Measurements from ENCODE around the gene MLST8.
A peak's percentile ranks its signal among the peaks of the same experiment; 100 is the strongest.

MLST8 gene

DNA sequence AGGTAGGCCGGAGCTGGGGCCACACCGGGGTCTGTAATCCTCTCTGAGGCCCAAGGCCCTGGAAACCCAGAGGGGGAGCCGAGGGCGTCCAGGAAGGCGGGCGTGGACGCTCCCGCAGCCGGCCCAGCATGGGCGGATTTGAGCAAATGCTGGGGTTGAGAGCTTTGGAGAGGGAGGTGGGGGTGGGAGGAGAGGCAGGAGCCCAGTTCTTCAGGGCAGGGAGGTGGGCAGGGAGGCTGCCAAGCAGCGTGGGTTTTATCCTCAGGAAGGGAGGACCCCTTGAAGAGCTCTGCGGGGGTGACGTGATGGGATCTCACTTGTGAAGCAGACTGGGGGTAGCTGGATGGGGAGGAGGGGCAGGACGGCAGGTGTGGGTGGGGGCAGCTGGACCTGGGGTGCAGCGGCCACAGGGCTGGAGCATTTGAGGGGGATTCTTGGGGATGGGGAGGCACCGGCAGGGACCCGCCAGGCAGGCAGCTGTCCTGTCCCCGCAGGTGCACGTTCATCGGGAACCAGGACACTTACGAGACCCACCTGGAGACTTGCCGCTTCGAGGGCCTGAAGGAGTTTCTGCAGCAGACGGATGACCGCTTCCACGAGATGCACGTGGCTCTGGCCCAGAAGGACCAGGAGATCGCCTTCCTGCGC is 32.4 kb upstream of the MLST8 start:
- no peak for DNase-seq (ENCODE audit: low read depth, low spot score)

- no peak for DNase-seq (ENCODE audit: low read depth, low spot score)
Observed at GRCh38 chr16:2173366-2173765, 31.9 kb upstream of the MLST8 start.

DNA sequence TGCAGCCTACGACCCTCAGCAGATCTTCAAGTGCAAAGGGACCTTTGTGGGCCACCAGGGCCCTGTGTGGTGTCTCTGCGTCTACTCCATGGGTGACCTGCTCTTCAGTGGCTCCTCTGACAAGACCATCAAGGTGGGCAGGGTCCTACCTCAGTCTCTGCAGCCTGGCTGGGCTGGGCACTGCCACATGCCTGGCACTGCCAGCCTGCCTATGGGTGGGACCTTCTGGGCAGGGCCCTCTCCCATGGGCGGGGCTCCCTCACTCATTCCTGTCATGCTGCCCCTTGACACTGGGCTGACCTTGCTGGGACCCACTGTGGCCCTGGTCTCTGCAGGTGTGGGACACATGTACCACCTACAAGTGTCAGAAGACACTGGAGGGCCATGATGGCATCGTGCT is 31.3 kb upstream of the MLST8 start:
- no peak for DNase-seq (ENCODE audit: low read depth, low spot score)

GRCh38 chr16:2174396-2175131 is 30.7 kb upstream of the MLST8 start:
- no peak for DNase-seq (ENCODE audit: low read depth, low spot score)

DNA sequence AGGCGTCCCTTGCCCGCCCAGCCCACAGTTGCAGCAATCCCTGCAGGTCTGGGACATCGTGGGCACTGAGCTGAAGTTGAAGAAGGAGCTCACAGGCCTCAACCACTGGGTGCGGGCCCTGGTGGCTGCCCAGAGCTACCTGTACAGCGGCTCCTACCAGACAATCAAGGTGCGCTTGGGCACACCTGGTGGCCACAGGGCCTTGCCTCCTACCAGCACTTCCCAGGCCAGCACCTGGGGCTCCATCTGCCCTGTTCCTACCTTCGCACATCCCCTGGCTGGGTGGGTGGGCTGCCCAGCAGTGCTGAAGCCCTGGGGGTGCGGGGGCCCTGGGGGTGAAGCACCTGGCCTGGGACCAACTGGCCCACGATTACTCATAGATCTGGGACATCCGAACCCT is 29.8 kb upstream of the MLST8 start:
- DNase-seq (ENCODE audit: low read depth, low spot score) = no peak

DNA sequence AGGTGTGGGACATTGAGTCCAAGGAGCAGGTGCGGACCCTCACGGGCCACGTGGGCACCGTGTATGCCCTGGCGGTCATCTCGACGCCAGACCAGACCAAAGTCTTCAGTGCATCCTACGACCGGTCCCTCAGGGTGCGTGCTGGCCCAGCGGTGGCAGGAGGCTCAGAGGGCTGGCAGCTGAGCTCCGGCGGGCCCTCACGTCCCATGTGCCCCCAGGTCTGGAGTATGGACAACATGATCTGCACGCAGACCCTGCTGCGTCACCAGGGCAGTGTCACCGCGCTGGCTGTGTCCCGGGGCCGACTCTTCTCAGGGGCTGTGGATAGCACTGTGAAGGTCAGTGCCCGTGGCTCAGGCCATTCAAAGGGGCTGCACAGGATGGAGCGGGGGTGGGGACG is 29.2 kb upstream of the MLST8 start:
- DNase-seq (ENCODE audit: low read depth, low spot score) = no peak

GRCh38 chr16:2177101-2177500 is 28.2 kb upstream of the MLST8 start:
- no peak for DNase-seq (ENCODE audit: low read depth, low spot score)

- DNase-seq (ENCODE audit: low read depth, low spot score) = no peak
Observed at GRCh38 chr16:2177561-2177960, 27.7 kb upstream of the MLST8 start.

GRCh38 chr16:2178321-2179106 is 26.7 kb upstream of the MLST8 start:
- DNase-seq (ENCODE audit: low read depth, low spot score) = peak; percentile 61

DNA sequence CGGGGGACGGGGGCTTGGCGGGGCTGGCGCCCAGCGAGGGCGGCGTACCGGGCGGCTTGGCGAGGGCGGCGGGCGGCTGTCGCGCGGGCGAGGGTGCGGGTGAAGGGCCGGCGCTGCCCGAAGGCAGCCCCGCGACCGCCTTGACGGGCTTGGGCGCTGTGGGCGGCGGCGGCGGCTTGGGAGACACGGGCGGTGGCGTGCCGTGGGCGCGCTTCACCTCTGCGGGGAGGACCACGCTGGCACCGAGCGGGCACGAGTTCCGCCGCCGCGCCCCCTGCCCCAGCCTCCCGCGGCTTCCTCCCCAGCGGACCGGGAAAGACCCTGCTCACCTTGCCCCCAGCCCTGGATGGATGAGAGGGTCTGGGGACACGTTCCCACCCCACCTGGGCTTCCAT is 26.1 kb upstream of the MLST8 start:
- DNase-seq (ENCODE audit: low read depth, low spot score) = no peak

GRCh38 chr16:2179576-2179975 is 25.7 kb upstream of the MLST8 start:
- DNase-seq (ENCODE audit: low read depth, low spot score) = no peak

DNA sequence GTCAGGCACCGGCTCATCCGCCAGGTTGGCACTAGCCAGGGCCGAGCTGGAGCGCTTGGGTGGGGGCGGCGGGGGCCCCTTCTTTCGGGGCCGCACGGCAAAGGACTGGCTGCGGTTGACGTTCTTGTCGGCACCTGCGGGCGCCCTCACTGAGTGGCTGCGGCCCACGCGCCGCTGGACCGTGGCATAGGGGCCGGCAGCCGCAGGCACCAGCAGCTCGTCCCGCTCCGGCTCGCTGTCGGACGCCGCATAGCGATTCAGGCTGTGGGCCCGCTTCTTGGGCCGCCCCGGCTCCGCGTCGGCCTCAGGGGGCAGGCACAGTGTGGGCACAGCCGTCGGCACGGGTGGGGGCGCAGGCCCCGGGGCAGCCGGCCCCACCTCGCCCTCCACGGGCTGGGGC is 24.8 kb upstream of the MLST8 start:
- no peak for DNase-seq (ENCODE audit: low read depth, low spot score)

- DNase-seq (ENCODE audit: low read depth, low spot score) = no peak
Observed at GRCh38 chr16:2180962-2181923, 24.0 kb upstream of the MLST8 start.

DNA sequence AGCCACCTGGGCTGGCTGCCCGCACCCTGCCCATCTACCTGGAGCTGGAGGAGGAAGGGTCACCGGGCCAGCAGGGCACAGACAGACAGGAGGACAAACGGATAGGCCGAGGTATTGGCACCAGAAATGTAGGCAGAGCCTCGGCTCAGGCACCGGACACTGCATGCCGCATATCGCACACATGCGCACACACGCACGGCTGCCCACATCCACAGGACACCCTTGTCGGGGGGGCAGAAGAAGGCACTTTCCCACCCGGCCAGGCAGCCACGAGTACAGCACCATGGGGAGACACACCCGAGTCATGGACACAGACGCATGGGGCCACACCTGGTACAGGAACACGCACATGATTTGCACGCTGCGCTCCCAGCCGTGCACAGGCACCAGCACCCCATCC is 23.3 kb upstream of the MLST8 start:
- no peak for DNase-seq (ENCODE audit: low read depth, low spot score)

- no peak for DNase-seq (ENCODE audit: low read depth, low spot score)
Observed at GRCh38 chr16:2183671-2184070, 21.6 kb upstream of the MLST8 start.

- DNase-seq (ENCODE audit: low read depth, low spot score) = no peak
Observed at GRCh38 chr16:2184346-2184745, 20.9 kb upstream of the MLST8 start.

DNA sequence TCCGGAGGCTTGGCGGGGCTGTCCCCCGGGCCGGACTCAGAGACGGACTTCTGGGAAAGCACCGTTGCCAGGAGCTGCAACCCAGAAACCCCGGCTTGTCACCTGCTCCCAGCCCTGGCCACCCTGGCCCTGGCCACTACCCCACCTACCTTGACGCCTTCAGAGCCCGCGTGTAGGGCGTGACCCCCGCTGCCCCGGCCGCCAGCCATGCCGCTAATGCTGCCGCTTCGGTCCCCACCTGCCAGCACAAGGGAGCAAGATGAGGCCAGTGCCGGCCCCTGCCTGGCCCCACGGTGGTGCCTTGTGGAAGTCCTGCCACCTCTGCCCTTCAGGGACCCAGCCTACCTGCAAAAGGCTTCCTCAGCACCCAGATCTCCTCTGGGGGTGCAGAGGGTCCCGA is 20.3 kb upstream of the MLST8 start:
- no peak for DNase-seq (ENCODE audit: low read depth, low spot score)

- DNase-seq (ENCODE audit: low read depth, low spot score) = no peak
Observed at GRCh38 chr16:2186064-2186463, 19.2 kb upstream of the MLST8 start.

DNA sequence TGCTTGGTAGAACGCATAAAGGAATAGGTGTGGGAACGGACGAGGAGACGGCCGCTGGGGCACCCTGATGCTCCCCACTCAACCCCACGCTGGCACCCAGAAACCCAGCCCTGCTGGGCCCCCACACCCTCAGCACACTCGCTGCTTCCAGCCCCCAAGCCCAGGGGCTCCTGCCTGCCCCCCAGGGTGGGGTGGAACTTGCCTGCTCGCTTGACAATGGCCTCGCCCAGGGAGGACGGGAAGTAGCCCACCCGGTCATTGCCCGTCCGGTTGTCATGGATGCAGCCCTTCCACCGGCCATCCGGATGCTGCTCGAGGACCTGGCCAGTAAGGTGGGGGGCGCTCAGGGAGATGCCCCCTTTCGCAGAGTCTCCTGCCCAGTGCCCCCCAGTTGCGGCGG is 18.7 kb upstream of the MLST8 start:
- no peak for DNase-seq (ENCODE audit: low read depth, low spot score)

- DNase-seq (ENCODE audit: low read depth, low spot score) = no peak
Observed at GRCh38 chr16:2187212-2187611, 18.0 kb upstream of the MLST8 start.

- DNase-seq (ENCODE audit: low read depth, low spot score) = no peak
Observed at GRCh38 chr16:2188395-2188794, 16.9 kb upstream of the MLST8 start.
